Measurements from ENCODE around the gene ARHGAP19.

- TF ChIP-seq CTCF (IDR thresholded peaks at IDR 0.05; ENCODE audit: low read length) (no peak), EZH2 (IDR thresholded peaks at IDR 0.05; ENCODE audit: borderline replicate concordance, low read length) (no peak)
Observed at GRCh38 chr10:97307441-97307840, 15.0 kb upstream of the ARHGAP19 start.
